Neural cell (in vitro differentiated cells): ENCODE data around the gene LEF1. TPM values are rescaled to one million over a fixed set of nuclear protein-coding genes. Genes with fewer than 3 reads are reported as not detected.

Experiments
- H2AFZ ChIP-seq: fragments of 200-600, 300-800 bp; sonication (generic), shearing (Covaris generic); 2 replicates; pipeline ENCODE4 v1.6.0; 2014; ENCODE audit warnings: low read depth, mild to moderate bottlenecking, antibody characterized with exemption, low read length, moderate library complexity
- H3F3A ChIP-seq: fragments of 200-600 bp; shearing (Covaris generic); 2 replicates; pipeline ENCODE4 v1.6.1; 2016; ENCODE audit warnings: mild to moderate bottlenecking, moderate library complexity, mixed read lengths, antibody characterized with exemption, low read length; ENCODE audit not compliant: insufficient read depth, poor library complexity, severe bottlenecking
- H3K27ac ChIP-seq: fragments of 200-600, 300-800 bp; sonication (generic), shearing (Covaris generic); 2 replicates; pipeline ENCODE4 v1.5.1; 2014; ENCODE audit warnings: mild to moderate bottlenecking, low read length, moderate library complexity
- H3K27me3 ChIP-seq: fragments of 300-800, 200-600 bp; sonication (generic), shearing (Covaris generic); 2 replicates; pipeline ENCODE4 v1.6.0; 2014; ENCODE audit warnings: mild to moderate bottlenecking, low read depth, low read length, moderate library complexity; ENCODE audit not compliant: insufficient read depth
- H3K36me3 ChIP-seq: fragments of 300-800, 200-600 bp; sonication (generic), shearing (Covaris generic); 2 replicates; pipeline ENCODE4 v1.5.1; 2014; ENCODE audit warnings: mild to moderate bottlenecking, antibody characterized with exemption, low read length, moderate library complexity; ENCODE audit not compliant: insufficient read depth
- H3K4me2 ChIP-seq: fragments of 300-800, 200-600 bp; sonication (generic), shearing (Covaris generic); 2 replicates; pipeline ENCODE4 v1.6.0; 2014; ENCODE audit warnings: mild to moderate bottlenecking, low read length
- H3K4me3 ChIP-seq: fragments of 300-800, 200-600 bp; sonication (generic), shearing (Covaris generic); 2 replicates; pipeline ENCODE4 v1.5.1; 2014; ENCODE audit warnings: mild to moderate bottlenecking, low read length, moderate library complexity
- H3K79me2 ChIP-seq: fragments of 200-600 bp; shearing (Covaris generic); replicated peaks from 2 replicates; pipeline ENCODE4 v1.6.0; 2014; ENCODE audit warnings: mild to moderate bottlenecking, low read length, moderate library complexity; ENCODE audit not compliant: insufficient read depth
- H3K9ac ChIP-seq: fragments of 300-800, 200-600 bp; sonication (generic), shearing (Covaris generic); 2 replicates; pipeline ENCODE4 v1.6.1; 2016; ENCODE audit warnings: mild to moderate bottlenecking, low read length, mixed read lengths
- H3K9me2 ChIP-seq: fragments of 200-600 bp; shearing (Covaris generic); 2 replicates; pipeline ENCODE4 v1.6.1; 2016; ENCODE audit warnings: mild to moderate bottlenecking, low read length, mixed read lengths; ENCODE audit not compliant: insufficient read depth
- H3K9me3 ChIP-seq: fragments of 200-600, 300-800 bp; sonication (generic), shearing (Covaris generic); 2 replicates; pipeline ENCODE4 v1.6.1; 2016; ENCODE audit warnings: mild to moderate bottlenecking, mixed run types, low read length, moderate library complexity, mixed read lengths
- H4K20me1 ChIP-seq: fragments of 200-600 bp; shearing (Covaris generic); 2 replicates; pipeline ENCODE4 v1.6.1; 2016; ENCODE audit warnings: mild to moderate bottlenecking, mixed run types; ENCODE audit not compliant: insufficient read depth
- CTCF ChIP-seq: fragments of 450-650 bp; IDR thresholded peaks from 2 replicates; pipeline ENCODE4 v1.5.1; 2014; ENCODE audit warnings: antibody characterized with exemption, mild to moderate bottlenecking, moderate library complexity; ENCODE audit not compliant: poor library complexity, severe bottlenecking
- EP300 ChIP-seq: fragments of 450-650 bp; conservative IDR thresholded peaks from 2 replicates; pipeline ENCODE4 v1.6.1; 2014; ENCODE audit warnings: antibody characterized with exemption, mild to moderate bottlenecking, moderate library complexity; ENCODE audit not compliant: poor library complexity, severe bottlenecking
- EZH2 ChIP-seq: fragments of 200-600, 300-800 bp; shearing (Covaris generic), sonication (generic); IDR thresholded peaks from 2 replicates; pipeline ENCODE4 v1.6.1; 2014; ENCODE audit warnings: antibody characterized with exemption, low read length, borderline replicate concordance, mild to moderate bottlenecking; ENCODE audit not compliant: insufficient read depth, poor library complexity, severe bottlenecking
- MXI1 ChIP-seq: fragments of 450-650 bp; conservative IDR thresholded peaks from 2 replicates; pipeline ENCODE4 v1.6.1; 2014; ENCODE audit warnings: antibody characterized with exemption, mild to moderate bottlenecking; ENCODE audit not compliant: poor library complexity, severe bottlenecking
- POLR2AphosphoS5 ChIP-seq: IDR thresholded peaks from 2 replicates; pipeline ENCODE4 v1.6.1; 2012
- RAD21 ChIP-seq: fragments of 450-650 bp; conservative IDR thresholded peaks from 2 replicates; pipeline ENCODE4 v1.6.1; 2014; ENCODE audit warnings: antibody characterized with exemption, mild to moderate bottlenecking, moderate library complexity
- REST ChIP-seq: IDR thresholded peaks from 2 replicates; pipeline ENCODE4 v1.6.1; 2012; ENCODE audit warnings: borderline replicate concordance
- SMC3 ChIP-seq: fragments of 450-650 bp; conservative IDR thresholded peaks from 2 replicates; pipeline ENCODE4 v1.6.1; 2014; ENCODE audit warnings: antibody characterized with exemption, mild to moderate bottlenecking, moderate library complexity; ENCODE audit not compliant: poor library complexity
- TAF1 ChIP-seq: IDR thresholded peaks from 2 replicates; pipeline ENCODE4 v1.6.1; 2012; ENCODE audit warnings: low read depth
- polyA plus RNA-seq: library from polyadenylated mRNA; depleted of rRNA; stranded (reverse); fragments of >200 nt; gene quantifications from 2 replicates; pipeline ENCODE4 v1.2.3, GENCODE V29; 2014

LEF1 gene
- polyA plus RNA-seq, 1 donor from 2014 or later, result 0.78 TPM

GRCh38 chr4:108144451-108144850 is 24.3 kb downstream of the LEF1 start:
- no peaks in the 10 kb centered on the region for H3K9me2 ChIP-seq
- H2AFZ ChIP-seq, result no peak overlapping the region
- no peaks in the 10 kb centered on the region for H4K20me1 ChIP-seq
- H3K4me3 ChIP-seq, result no peak overlapping the region
- TF ChIP-seq TAF1 (no peak), POLR2AphosphoS5 (no peak), SMC3 (no peak), EZH2 (no peak), MXI1 (no peak), REST (no peak)
- H3K27ac ChIP-seq, result no peak overlapping the region
- no peaks in the 10 kb centered on the region for H3K36me3 ChIP-seq
- H3K4me2 ChIP-seq, result no peak overlapping the region
- no peak overlapping the region for H3K9ac ChIP-seq
- no peaks in the 10 kb centered on the region for H3K9me3 ChIP-seq
- peaks cover 5% of the 10 kb centered on the region for H3F3A ChIP-seq
- H3K79me2 ChIP-seq, result no peaks in the 10 kb centered on the region
- no peaks in the 10 kb centered on the region for H3K27me3 ChIP-seq

GRCh38 chr4:108143515-108143914 is 25.2 kb downstream of the LEF1 start:
- Histone ChIP-seq H3K4me2 (no peak overlapping the region), H3F3A (peaks cover 5% of the 10 kb centered on the region), H3K27ac (no peak overlapping the region), H2AFZ (no peak overlapping the region), H3K79me2 (no peaks in the 10 kb centered on the region), H3K9ac (no peak overlapping the region), H4K20me1 (no peaks in the 10 kb centered on the region), H3K4me3 (no peak overlapping the region), H3K27me3 (no peaks in the 10 kb centered on the region), H3K9me2 (no peaks in the 10 kb centered on the region), H3K36me3 (no peaks in the 10 kb centered on the region), H3K9me3 (no peaks in the 10 kb centered on the region)
- no peak for TF ChIP-seq CTCF
- no peak for TF ChIP-seq EZH2
- TF ChIP-seq SMC3, result no peak
- no peak for TF ChIP-seq EP300
- TF ChIP-seq MXI1, result no peak
- TF ChIP-seq POLR2AphosphoS5, result no peak
- TF ChIP-seq TAF1, result no peak
- TF ChIP-seq RAD21, result no peak
- no peak for TF ChIP-seq REST
